ENCODE data around the gene NMU.
A peak's percentile ranks its signal among the peaks of the same experiment; 100 is the strongest.

NMU gene

GRCh38 chr4:55549888-55550287 lies 86.2 kb downstream of the NMU start:
- Histone ChIP-seq H3K4me1 (ENCODE audit: control insufficient read depth, insufficient read depth, low read length) (no peaks in the 10 kb centered on the region), H3K9me3 (ENCODE audit: control insufficient read depth, insufficient read depth, low read depth, low read length) (no peaks in the 10 kb centered on the region), H3K36me3 (ENCODE audit: control insufficient read depth in 2 of 2, insufficient read depth in 1 of 2, low read length in 2 of 2) (no peaks in the 10 kb centered on the region), H3K4me3 (ENCODE audit: low read depth, low read length) (no peak overlapping the region), H3K27ac (ENCODE audit: extremely low read depth, low read depth, low read length) (no peak overlapping the region)
- ChIA-PET CTCF (interaction anchor here (0.7 to 1.3 kb wide), 3 partner anchors 105 to 197 kb away, joined by 3 to 5 read pairs (median 3); no protein-coding TSS in a partner anchor), POLR2A (no interaction called here)
- peak; percentile 82 for TF ChIP-seq ZNF664 (tag by site-specific recombination; IDR thresholded peaks at IDR 0.05)
- TF ChIP-seq ZNF2 (tag by site-specific recombination; IDR thresholded peaks at IDR 0.05), result no peak
- TF ChIP-seq ZNF175 (tag by site-specific recombination; IDR thresholded peaks at IDR 0.05), result no peak
- 0 out of 2 replicates have a peak, but pooled peaks have one; percentile 24 for TF ChIP-seq ZNF629 (tag by site-specific recombination; IDR thresholded peaks at IDR 0.05)
- TF ChIP-seq ZSCAN30 (tag by site-specific recombination; IDR thresholded peaks at IDR 0.05), result no peak
- no peak for TF ChIP-seq ZNF404 (tag by site-specific recombination; IDR thresholded peaks at IDR 0.05)
- TF ChIP-seq TSHZ1 (tag by site-specific recombination; IDR thresholded peaks at IDR 0.05; ENCODE audit: borderline replicate concordance), result no peak
- TF ChIP-seq ZBTB1 (tag by site-specific recombination; IDR thresholded peaks at IDR 0.05), result no peak
- TF ChIP-seq SALL2 (tag by site-specific recombination; IDR thresholded peaks at IDR 0.05; ENCODE audit: borderline replicate concordance), result no peak
- no peak for TF ChIP-seq BCL11A (tag by site-specific recombination; IDR thresholded peaks at IDR 0.05; ENCODE audit: low read depth)
- TF ChIP-seq SP2 (tag by site-specific recombination; IDR thresholded peaks at IDR 0.05), result no peak
- no peak for TF ChIP-seq ZNF558 (tag by site-specific recombination; IDR thresholded peaks at IDR 0.05)
- TF ChIP-seq ELK4 (IDR thresholded peaks at IDR 0.05; ENCODE audit: borderline replicate concordance, low read depth, low read length), result no peak
- TF ChIP-seq ZNF837 (tag by site-specific recombination; IDR thresholded peaks at IDR 0.05), result no peak
- TF ChIP-seq ZNF37A (tag by site-specific recombination; IDR thresholded peaks at IDR 0.05), result no peak
- TF ChIP-seq ZNF518A (tag by site-specific recombination; conservative IDR thresholded peaks at IDR 0.05; ENCODE audit: low read depth), result no peak
- TF ChIP-seq ZNF660 (tag by site-specific recombination; IDR thresholded peaks at IDR 0.05), result 0 out of 2 replicates have a peak, but pooled peaks have one; percentile 31
- TF ChIP-seq ATF2 (tag by site-specific recombination; IDR thresholded peaks at IDR 0.05; ENCODE audit: low read depth), result no peak
- TF ChIP-seq SP7 (tag by site-specific recombination; IDR thresholded peaks at IDR 0.05), result peak; percentile 52; the same call in 1 of the 2 replicates
- TF ChIP-seq ZNF555 (tag by site-specific recombination; conservative IDR thresholded peaks at IDR 0.05), result no peak
- TF ChIP-seq ZNF677 (tag by site-specific recombination; IDR thresholded peaks at IDR 0.05), result no peak
- TF ChIP-seq HOXD13 (CRISPR knock-in tag; IDR thresholded peaks at IDR 0.05; ENCODE audit: borderline replicate concordance), result 0 out of 2 replicates have a peak, but pooled peaks have one; percentile 28
- TF ChIP-seq ZNF324 (tag by site-specific recombination; IDR thresholded peaks at IDR 0.05), result no peak
- TF ChIP-seq REST (tag by site-specific recombination; IDR thresholded peaks at IDR 0.05), result no peak
- no peak for TF ChIP-seq ZNF223 (tag by site-specific recombination; IDR thresholded peaks at IDR 0.05)
